H9 (cell line): Measurements from ENCODE around the gene POT1. TPM values are rescaled to one million over a fixed set of nuclear protein-coding genes. Genes with fewer than 3 reads are reported as not detected.

Experiments
- DNase-seq: peaks from one replicate; pipeline ENCODE4 v3.0.0-alpha.2; 2017
- H2AFZ ChIP-seq: one replicate; pipeline ENCODE4 v1.6.1; 2013; ENCODE audit warnings: mild to moderate bottlenecking, low read length, control low read depth, moderate library complexity
- H2AK5ac ChIP-seq: 2 replicates; pipeline ENCODE4 v1.6.1; 2013; ENCODE audit warnings: low read length, control low read depth, mixed read lengths; ENCODE audit not compliant: insufficient read length
- H2BK120ac ChIP-seq: one replicate; pipeline ENCODE4 v1.6.1; 2013; ENCODE audit warnings: low read depth, mild to moderate bottlenecking, low read length, control low read depth, inconsistent platforms; ENCODE audit not compliant: poor library complexity, severe bottlenecking
- H2BK12ac ChIP-seq: 2 replicates; pipeline ENCODE4 v1.6.1; 2013; ENCODE audit warnings: low read length, control low read depth, mixed read lengths, low read depth; ENCODE audit not compliant: insufficient read length
- H2BK15ac ChIP-seq: 2 replicates; pipeline ENCODE4 v1.6.1; 2013; ENCODE audit warnings: low read depth, low read length, control low read depth
- H2BK20ac ChIP-seq: one replicate; pipeline ENCODE4 v1.6.1; 2013; ENCODE audit warnings: low read depth, mild to moderate bottlenecking, low read length, control low read depth, inconsistent platforms; ENCODE audit not compliant: poor library complexity, severe bottlenecking
- H2BK5ac ChIP-seq: 2 replicates; pipeline ENCODE4 v1.6.1; 2013; ENCODE audit warnings: low read length, control low read depth, mixed read lengths; ENCODE audit not compliant: insufficient read length
- H3K14ac ChIP-seq: 2 replicates; pipeline ENCODE4 v1.6.1; 2013; ENCODE audit warnings: low read length, control low read depth; ENCODE audit not compliant: insufficient read depth
- H3K18ac ChIP-seq: 2 replicates; pipeline ENCODE4 v1.6.1; 2013; ENCODE audit warnings: low read depth, mild to moderate bottlenecking, mixed read lengths, low read length, control low read depth; ENCODE audit not compliant: insufficient read length
- H3K23ac ChIP-seq: 2 replicates; pipeline ENCODE4 v1.6.1; 2013; ENCODE audit warnings: low read length, control low read depth, mixed read lengths, low read depth; ENCODE audit not compliant: insufficient read length
- H3K23me2 ChIP-seq: 2 replicates; pipeline ENCODE4 v1.6.1; 2013; ENCODE audit warnings: low read depth, mild to moderate bottlenecking, mixed read lengths, low read length, control low read depth; ENCODE audit not compliant: insufficient read length, poor library complexity, severe bottlenecking
- H3K27ac ChIP-seq: 2 replicates; pipeline ENCODE4 v1.5.1; 2013; ENCODE audit warnings: low read length, control low read depth, mixed read lengths, low read depth; ENCODE audit not compliant: insufficient read length
- H3K27me3 ChIP-seq: 2 replicates; pipeline ENCODE4 v1.6.1; 2013; ENCODE audit warnings: low read length, control low read depth, inconsistent platforms; ENCODE audit not compliant: insufficient read depth
- H3K4ac ChIP-seq: 2 replicates; pipeline ENCODE4 v1.6.1; 2013; ENCODE audit warnings: low read depth, mild to moderate bottlenecking, control low read depth, inconsistent platforms, low read length, moderate library complexity
- H3K4me1 ChIP-seq: 2 replicates; pipeline ENCODE4 v1.6.1; 2013; ENCODE audit warnings: low read length, control low read depth, inconsistent platforms; ENCODE audit not compliant: insufficient read depth
- H3K4me2 ChIP-seq: 2 replicates; pipeline ENCODE4 v1.6.1; 2013; ENCODE audit warnings: low read length, control low read depth, mixed read lengths; ENCODE audit not compliant: insufficient read length, insufficient read depth
- H3K56ac ChIP-seq: 2 replicates; pipeline ENCODE4 v1.6.1; 2013; ENCODE audit warnings: low read depth, mild to moderate bottlenecking, mixed read lengths, low read length, control low read depth; ENCODE audit not compliant: insufficient read length
- H3K79me1 ChIP-seq: 2 replicates; pipeline ENCODE4 v1.6.1; 2013; ENCODE audit warnings: low read depth, mild to moderate bottlenecking, moderate library complexity, low read length, control low read depth, inconsistent platforms; ENCODE audit not compliant: insufficient read depth, poor library complexity, severe bottlenecking
- H3K79me2 ChIP-seq: 2 replicates; pipeline ENCODE4 v1.6.1; 2013; ENCODE audit warnings: low read length, control low read depth, inconsistent platforms; ENCODE audit not compliant: insufficient read depth
- H3K9ac ChIP-seq: 2 replicates; pipeline ENCODE4 v1.6.1; 2013; ENCODE audit warnings: low read length, control low read depth, mixed read lengths; ENCODE audit not compliant: insufficient read length; ENCODE audit errors: extremely low read depth
- H3K9me3 ChIP-seq: one replicate; pipeline ENCODE4 v1.6.1; 2013; ENCODE audit warnings: low read depth, low read length, inconsistent platforms; ENCODE audit not compliant: control insufficient read depth
- H3T11ph ChIP-seq: one replicate; pipeline ENCODE4 v1.6.1; 2013; ENCODE audit warnings: mild to moderate bottlenecking, low read length, control low read depth, inconsistent platforms
- H4K20me1 ChIP-seq: one replicate; pipeline ENCODE4 v1.6.1; 2013; ENCODE audit not compliant: control insufficient read depth, insufficient read length, insufficient read depth
- H4K5ac ChIP-seq: 2 replicates; pipeline ENCODE4 v1.6.1; 2013; ENCODE audit warnings: low read depth, mild to moderate bottlenecking, mixed read lengths, low read length, control low read depth; ENCODE audit not compliant: insufficient read length
- H4K8ac ChIP-seq: replicated peaks from 2 replicates; pipeline ENCODE4 v1.6.1; 2013; ENCODE audit warnings: low read length, control low read depth, mixed read lengths, low read depth; ENCODE audit not compliant: insufficient read length
- H4K91ac ChIP-seq: 2 replicates; pipeline ENCODE4 v1.6.1; 2013; ENCODE audit warnings: low read depth, mild to moderate bottlenecking, moderate library complexity, mixed read lengths, low read length, control low read depth; ENCODE audit not compliant: insufficient read length
- H3K27ac Mint-ChIP-seq, 3 experiments: 2 replicates in 2 of 3; 3 replicates in 1 of 3; pipeline ENCODE4 v1.8.0; 2020 to 2021; ENCODE audit warnings: mixed read lengths in 3 of 3, mild to moderate bottlenecking in 1 of 3, moderate library complexity in 1 of 3
- H3K27me3 Mint-ChIP-seq: 2 replicates; pipeline ENCODE4 v1.8.0; 2021; ENCODE audit warnings: low read depth, mild to moderate bottlenecking, moderate library complexity, mixed read lengths
- H3K36me3 Mint-ChIP-seq, 3 experiments: 2 replicates in 2 of 3; 3 replicates in 1 of 3; pipeline ENCODE4 v1.8.0; 2020 to 2021; ENCODE audit warnings: low read depth in 3 of 3, mixed read lengths in 3 of 3; ENCODE audit not compliant: insufficient read depth in 1 of 3
- H3K4me1 Mint-ChIP-seq, 2 experiments: 2 replicates each; pipeline ENCODE4 v1.8.0; 2020; ENCODE audit warnings: mixed read lengths in 2 of 2
- H3K4me3 Mint-ChIP-seq, 2 experiments: 2 replicates in 1 of 2; 3 replicates in 1 of 2; pipeline ENCODE4 v1.8.0; 2020 to 2021; ENCODE audit warnings: mild to moderate bottlenecking in 2 of 2, mixed read lengths in 2 of 2, moderate library complexity in 1 of 2
- H3K9me3 Mint-ChIP-seq, 2 experiments: 2 replicates in 1 of 2; 3 replicates in 1 of 2; pipeline ENCODE4 v1.8.0; 2020; ENCODE audit warnings: mild to moderate bottlenecking in 2 of 2, mixed read lengths in 2 of 2, moderate library complexity in 1 of 2
- CTCF ChIP-seq: fragments of 200-600 bp; sonication (generic); conservative IDR thresholded peaks from 3 replicates; pipeline ENCODE4 v1.8.0; 2021; ENCODE audit warnings: antibody characterized with exemption, mild to moderate bottlenecking
- WGBS: extraction: QIAGEN DNeasy Blood & Tissue Kit; methylation state at CpG from one replicate; pipeline ENCODE4 v1.1.7; 2013; ENCODE audit warnings: missing lambda C conversion rate, low lambda C conversion rate, mixed read lengths; ENCODE audit not compliant: insufficient read length; ENCODE audit errors: extremely low coverage; 5-methylcytosine and 5-hydroxymethylcytosine counted together
- total RNA-seq: library from RNA; stranded (reverse); gene quantifications from 2 replicates; pipeline ENCODE4 v1.2.1, GENCODE V29; 2021

The POT1 gene
- total RNA-seq, 1 experiment from 2014 or later, result 23.4 TPM

- H3K27ac ChIP-seq, result no peak overlapping the region
- no peak overlapping the region for H2BK20ac ChIP-seq
- H3K14ac ChIP-seq, result no peak overlapping the region
- H4K5ac ChIP-seq, result no peak overlapping the region
- no peaks in the 10 kb centered on the region for H3K23me2 ChIP-seq
- no peak overlapping the region for H3K23ac ChIP-seq
- DNase-seq, result no peak
- no peak overlapping the region for H3T11ph ChIP-seq
- H2BK12ac ChIP-seq, result no peak overlapping the region
- WGBS, result no CpG with 5 or more reads among the region's 4 CpGs
- H2BK120ac ChIP-seq, result no peak overlapping the region
- H3K4me2 ChIP-seq, result no peak overlapping the region
- no peaks in the 10 kb centered on the region for H3K9me3 ChIP-seq
- H2BK5ac ChIP-seq, result no peak overlapping the region
- Mint-ChIP-seq H3K36me3 (no peaks in the 10 kb centered on the region), H3K4me1 (peaks cover 0 to 2% of the 10 kb centered on the region in 2 experiments; a peak in 2 of 4 replicates), H3K9me3 (no peaks in the 10 kb centered on the region), H3K27ac (no peak overlapping the region), H3K4me3 (no peak overlapping the region), H3K27me3 (no peaks in the 10 kb centered on the region)
- H3K79me1 ChIP-seq, result no peaks in the 10 kb centered on the region
- H3K4me1 ChIP-seq, result no peaks in the 10 kb centered on the region
- H3K79me2 ChIP-seq, result no peaks in the 10 kb centered on the region
- no peak overlapping the region for H4K91ac ChIP-seq
- H3K18ac ChIP-seq, result no peak overlapping the region
- H3K27me3 ChIP-seq, result no peaks in the 10 kb centered on the region
- TF ChIP-seq CTCF, result no peak
- H3K56ac ChIP-seq, result no peak overlapping the region
- H3K9ac ChIP-seq, result no peak overlapping the region
- H4K20me1 ChIP-seq, result no peaks in the 10 kb centered on the region
- H3K4ac ChIP-seq, result no peak overlapping the region
- H2AFZ ChIP-seq, result no peak overlapping the region
- no peak overlapping the region for H2AK5ac ChIP-seq
- H2BK15ac ChIP-seq, result no peak overlapping the region
- H4K8ac ChIP-seq, result no peak overlapping the region
Measured at GRCh38 chr7:124791426-124791825, 138.2 kb downstream of the POT1 start.
